ENCODE measurements around the gene EIF2B2.
"Not testable (repeated sequence)": the region's sequence is repeated elsewhere in the genome, so short reads cannot be mapped to it uniquely, and the experiment has no call there.

EIF2B2 gene

GRCh38 chr14:74974364-74975058, 28.2 kb upstream of the EIF2B2 start:
- no peak for DNase-seq

GRCh38 chr14:74975059-74975810, 27.5 kb upstream of the EIF2B2 start:
- DNase-seq = no peak

DNA sequence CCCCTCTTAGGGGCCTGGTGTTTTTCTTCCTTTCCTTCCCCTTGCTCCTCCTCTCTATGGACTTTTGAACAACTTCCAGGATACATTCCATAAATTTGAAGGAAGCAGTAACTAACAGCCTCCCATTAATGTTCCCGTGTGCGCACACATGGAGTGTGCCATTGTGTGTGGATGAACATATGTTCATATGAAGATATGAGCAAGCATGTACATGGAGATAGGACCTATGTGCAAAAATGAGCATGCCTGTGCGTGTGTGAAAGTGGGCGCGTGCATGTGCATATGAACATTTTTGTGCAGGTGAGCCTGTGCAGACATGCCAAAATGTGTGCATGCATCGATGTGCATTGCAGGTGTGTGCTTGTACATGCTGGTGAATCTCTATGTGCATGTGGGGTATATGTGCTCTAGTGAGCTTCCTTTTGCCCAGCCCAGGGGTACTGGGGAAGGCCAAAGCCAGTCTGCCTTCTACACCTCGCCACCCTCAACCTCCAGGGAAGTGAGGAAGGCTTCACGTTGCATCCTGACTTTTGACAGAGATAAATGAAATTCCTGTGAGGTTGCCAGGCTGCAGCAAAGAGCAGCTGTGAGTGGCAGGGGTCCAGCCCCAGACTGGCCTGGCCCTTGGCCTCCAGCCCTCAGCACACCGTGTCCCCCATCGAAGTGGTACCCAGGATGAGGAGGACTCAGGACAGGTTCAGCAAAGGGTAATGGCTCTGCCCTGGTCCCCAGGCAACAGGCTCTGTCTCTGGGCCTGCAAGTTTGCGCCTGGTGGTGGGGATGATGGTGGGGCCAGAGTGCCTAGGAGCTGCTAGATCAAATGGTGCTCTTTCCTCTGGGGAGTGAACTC, 26.2 kb upstream of the EIF2B2 start:
- no peak for DNase-seq

DNA sequence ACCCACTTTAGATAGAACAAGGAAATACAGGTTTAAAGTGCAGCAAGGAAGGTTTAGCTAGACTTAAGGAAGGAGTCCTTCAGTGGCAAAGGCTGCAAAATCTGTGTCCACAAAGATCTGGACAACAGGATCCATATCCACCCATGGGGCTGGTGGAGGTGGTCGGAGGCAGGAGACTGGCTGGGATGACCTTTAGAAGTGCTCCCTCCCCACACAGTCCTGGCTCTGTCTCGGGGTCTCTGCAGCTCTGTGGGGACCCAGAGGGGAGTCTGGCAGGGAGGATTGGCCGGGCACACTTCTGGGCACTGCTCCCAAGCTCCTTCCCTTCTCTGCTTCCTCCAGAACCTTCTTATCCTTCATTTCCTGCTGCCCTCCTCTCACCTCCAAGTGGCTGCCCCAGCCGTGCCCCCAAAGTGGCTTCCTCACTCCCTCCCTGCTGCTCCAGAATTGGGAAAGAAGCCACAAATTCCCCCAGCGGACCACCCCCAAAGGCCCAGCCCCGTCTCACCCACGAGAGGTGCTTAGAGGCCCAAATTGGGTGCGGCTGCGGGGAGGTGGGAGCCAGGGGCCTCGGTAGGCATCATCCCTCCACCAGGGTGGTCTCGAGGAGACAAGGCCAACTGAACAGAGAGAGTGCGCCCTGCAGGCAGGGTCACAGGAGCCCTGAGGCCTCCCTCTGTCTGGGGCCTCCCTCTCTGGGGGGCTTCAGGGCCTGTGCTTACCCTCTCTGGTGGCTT, 25.4 kb upstream of the EIF2B2 start:
- no peak for DNase-seq

DNA sequence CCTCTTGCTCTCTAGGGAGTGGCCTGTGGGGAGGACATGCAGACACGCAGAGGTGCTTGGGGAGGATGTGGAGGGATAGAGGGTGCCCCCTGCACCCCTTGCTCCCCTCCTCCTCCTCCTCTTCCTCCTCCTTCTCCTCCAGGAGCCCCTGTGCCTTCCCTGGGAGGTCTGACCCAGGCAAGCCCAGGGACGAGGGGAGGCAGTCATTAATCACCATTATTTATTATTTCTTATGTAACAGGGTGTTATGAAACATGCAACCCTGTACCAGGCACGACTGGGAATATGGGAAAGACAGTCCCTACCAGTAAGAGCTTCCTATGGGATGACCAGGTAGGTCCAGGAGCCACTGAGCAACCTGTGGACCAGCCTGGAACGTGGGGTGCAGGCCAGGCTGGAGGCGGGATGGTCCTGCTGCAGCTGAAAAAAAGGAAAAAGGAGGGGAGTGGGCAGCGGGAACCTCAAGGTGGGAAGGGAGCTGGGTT, 24.8 kb upstream of the EIF2B2 start:
- DNase-seq = no peak

- DNase-seq = no peak
These were observed 24.2 kb upstream of the EIF2B2 start for GRCh38 chr14:74978416-74978947.

DNA sequence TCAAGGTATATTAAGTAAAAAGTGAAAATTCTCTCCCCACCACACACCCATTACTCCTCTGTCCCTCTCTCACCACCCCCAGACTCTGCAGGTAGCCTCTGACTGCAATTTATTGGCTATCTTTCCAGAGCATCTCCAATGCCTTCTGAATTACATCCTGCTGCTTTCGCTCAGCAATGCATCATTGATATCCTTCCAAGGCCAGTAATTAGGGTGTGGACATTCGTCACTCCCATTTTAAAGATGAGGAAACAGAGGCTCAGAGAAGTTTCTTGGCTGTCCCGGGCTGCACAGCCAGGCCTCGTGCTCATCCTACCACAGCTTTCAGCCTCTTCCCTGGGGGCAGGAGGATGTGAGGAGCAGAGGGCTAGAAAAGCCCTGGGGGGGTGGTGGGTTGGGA, 23.7 kb upstream of the EIF2B2 start:
- DNase-seq = no peak

- no peak for DNase-seq
These were observed 23.0 kb upstream of the EIF2B2 start for GRCh38 chr14:74979442-74980397.

GRCh38 chr14:74980398-74980730, 22.4 kb upstream of the EIF2B2 start:
- DNase-seq = no peak

GRCh38 chr14:74980731-74981461, 21.8 kb upstream of the EIF2B2 start:
- no peak for DNase-seq

DNA sequence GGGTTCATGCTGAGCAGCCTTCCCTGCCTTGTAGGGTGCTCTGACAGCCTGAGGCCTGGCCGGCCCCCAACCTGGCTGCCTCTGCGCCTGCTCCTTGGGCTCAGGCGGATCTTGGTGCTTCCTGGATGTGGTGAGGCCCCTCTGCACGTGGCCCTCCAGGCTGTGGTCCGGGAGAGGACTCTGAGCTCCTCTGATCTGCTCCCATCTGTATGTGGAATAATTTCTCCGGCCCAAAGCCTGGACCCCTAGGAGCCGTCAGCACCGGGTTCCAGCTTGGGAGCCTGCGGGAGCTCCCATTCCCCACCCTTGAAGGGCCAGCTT, 21.3 kb upstream of the EIF2B2 start:
- no peak for DNase-seq

DNA sequence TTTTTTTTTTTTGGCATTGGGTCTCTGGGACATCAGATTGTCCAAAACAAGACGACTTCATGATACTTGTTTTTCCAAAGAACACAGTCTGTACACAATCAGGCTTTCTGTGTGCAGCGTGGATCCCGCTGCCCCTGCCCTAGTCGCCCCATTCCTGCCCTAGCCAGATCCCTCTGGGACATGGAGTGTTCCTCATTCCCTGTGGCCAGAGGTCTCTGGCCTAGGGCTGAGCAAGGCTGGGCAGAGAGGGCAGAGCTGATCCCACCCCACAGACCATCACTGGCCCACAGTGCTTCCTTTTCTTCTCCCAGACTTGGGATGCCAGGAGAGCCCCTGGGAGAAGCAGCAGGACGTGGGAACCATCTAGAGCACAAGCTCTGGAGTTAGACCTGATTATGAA, 20.9 kb upstream of the EIF2B2 start:
- DNase-seq = no peak

DNA sequence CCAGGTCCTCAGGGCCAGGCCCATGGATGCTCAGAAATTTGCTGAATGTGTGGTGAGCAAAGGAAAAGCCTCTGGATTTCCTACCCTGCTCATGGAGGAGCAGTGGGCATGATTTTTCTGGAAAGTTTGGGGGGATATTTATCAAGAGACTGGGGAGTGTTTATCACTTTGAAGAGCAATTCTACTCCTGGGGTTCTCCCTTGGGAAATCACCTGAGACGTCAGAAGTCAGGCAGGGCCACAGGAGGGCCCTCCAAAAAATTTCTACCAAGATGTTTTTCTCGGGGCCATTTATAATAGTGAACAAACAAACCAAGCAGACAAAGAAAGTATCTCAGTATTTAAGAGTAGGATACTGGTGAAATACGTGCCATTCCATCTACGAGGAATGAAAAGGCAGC, 20.1 kb upstream of the EIF2B2 start:
- no peak for DNase-seq

GRCh38 chr14:74983343-74983742, 19.4 kb upstream of the EIF2B2 start:
- DNase-seq = no peak

- no peak for DNase-seq
These were observed 18.3 kb upstream of the EIF2B2 start for GRCh38 chr14:74984236-74985027.

DNA sequence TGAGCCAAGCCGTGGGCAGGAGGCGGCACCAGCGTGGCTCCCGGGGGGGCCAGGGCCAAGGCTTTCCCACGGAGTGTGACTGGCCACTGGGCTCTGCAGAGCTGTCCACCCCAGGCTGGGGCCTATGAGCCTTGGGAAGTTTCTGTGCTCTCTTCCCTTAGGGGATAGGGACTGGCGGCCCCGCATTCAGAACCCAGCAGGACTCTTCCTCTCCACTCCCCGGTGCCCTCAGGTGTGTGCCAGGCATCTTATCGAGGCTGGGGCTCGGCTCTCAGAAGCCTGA, 17.8 kb upstream of the EIF2B2 start:
- no peak for DNase-seq

GRCh38 chr14:74985806-74986205, 16.9 kb upstream of the EIF2B2 start:
- no peak for DNase-seq

- DNase-seq = no peak
These were observed 14.6 kb upstream of the EIF2B2 start for GRCh38 chr14:74988131-74988530.

- DNase-seq = no peak
These were observed 13.7 kb upstream of the EIF2B2 start for GRCh38 chr14:74988993-74989392.

DNA sequence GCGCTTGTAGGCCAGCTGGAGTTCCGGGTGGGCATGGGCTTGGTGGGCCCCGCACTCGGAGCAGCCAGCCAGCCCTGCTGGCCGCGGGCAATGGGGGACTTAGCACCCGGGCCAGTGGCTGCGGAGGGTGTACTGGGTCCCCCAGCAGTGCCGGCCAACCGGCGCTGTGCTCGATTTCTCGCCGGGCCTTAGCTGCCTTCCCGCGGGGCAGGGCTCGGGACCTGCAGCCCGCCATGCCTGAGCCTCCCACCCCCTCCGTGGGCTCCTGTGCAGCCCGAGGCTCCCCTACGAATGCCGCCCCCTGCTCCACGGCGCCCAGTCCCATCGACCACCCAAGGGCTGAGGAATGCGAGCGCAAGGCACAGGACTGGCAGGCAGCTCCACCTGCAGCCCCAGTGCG, 8.5 kb upstream of the EIF2B2 start:
- DNase-seq = not testable (repeated sequence)

Data from CD4-positive, alpha-beta T cell treated with Interleukin-1 beta for 1 hour (primary cell).